H9 (cell line): ENCODE data around the gene PDZD2. TPM values are rescaled to one million over a fixed set of nuclear protein-coding genes. Genes with fewer than 3 reads are reported as not detected.

Experiments
- DNase-seq: peaks from one replicate; pipeline ENCODE4 v3.0.0-alpha.2; 2017
- H2AFZ ChIP-seq: one replicate; pipeline ENCODE4 v1.6.1; 2013; ENCODE audit warnings: mild to moderate bottlenecking, low read length, control low read depth, moderate library complexity
- H2AK5ac ChIP-seq: 2 replicates; pipeline ENCODE4 v1.6.1; 2013; ENCODE audit warnings: low read length, control low read depth, mixed read lengths; ENCODE audit not compliant: insufficient read length
- H2BK120ac ChIP-seq: one replicate; pipeline ENCODE4 v1.6.1; 2013; ENCODE audit warnings: low read depth, mild to moderate bottlenecking, low read length, control low read depth, inconsistent platforms; ENCODE audit not compliant: poor library complexity, severe bottlenecking
- H2BK12ac ChIP-seq: 2 replicates; pipeline ENCODE4 v1.6.1; 2013; ENCODE audit warnings: low read length, control low read depth, mixed read lengths, low read depth; ENCODE audit not compliant: insufficient read length
- H2BK15ac ChIP-seq: 2 replicates; pipeline ENCODE4 v1.6.1; 2013; ENCODE audit warnings: low read depth, low read length, control low read depth
- H2BK20ac ChIP-seq: one replicate; pipeline ENCODE4 v1.6.1; 2013; ENCODE audit warnings: low read depth, mild to moderate bottlenecking, low read length, control low read depth, inconsistent platforms; ENCODE audit not compliant: poor library complexity, severe bottlenecking
- H2BK5ac ChIP-seq: 2 replicates; pipeline ENCODE4 v1.6.1; 2013; ENCODE audit warnings: low read length, control low read depth, mixed read lengths; ENCODE audit not compliant: insufficient read length
- H3K14ac ChIP-seq: 2 replicates; pipeline ENCODE4 v1.6.1; 2013; ENCODE audit warnings: low read length, control low read depth; ENCODE audit not compliant: insufficient read depth
- H3K18ac ChIP-seq: 2 replicates; pipeline ENCODE4 v1.6.1; 2013; ENCODE audit warnings: low read depth, mild to moderate bottlenecking, mixed read lengths, low read length, control low read depth; ENCODE audit not compliant: insufficient read length
- H3K23ac ChIP-seq: 2 replicates; pipeline ENCODE4 v1.6.1; 2013; ENCODE audit warnings: low read length, control low read depth, mixed read lengths, low read depth; ENCODE audit not compliant: insufficient read length
- H3K23me2 ChIP-seq: 2 replicates; pipeline ENCODE4 v1.6.1; 2013; ENCODE audit warnings: low read depth, mild to moderate bottlenecking, mixed read lengths, low read length, control low read depth; ENCODE audit not compliant: insufficient read length, poor library complexity, severe bottlenecking
- H3K27ac ChIP-seq: 2 replicates; pipeline ENCODE4 v1.5.1; 2013; ENCODE audit warnings: low read length, control low read depth, mixed read lengths, low read depth; ENCODE audit not compliant: insufficient read length
- H3K27me3 ChIP-seq: 2 replicates; pipeline ENCODE4 v1.6.1; 2013; ENCODE audit warnings: low read length, control low read depth, inconsistent platforms; ENCODE audit not compliant: insufficient read depth
- H3K4ac ChIP-seq: 2 replicates; pipeline ENCODE4 v1.6.1; 2013; ENCODE audit warnings: low read depth, mild to moderate bottlenecking, control low read depth, inconsistent platforms, low read length, moderate library complexity
- H3K4me1 ChIP-seq: 2 replicates; pipeline ENCODE4 v1.6.1; 2013; ENCODE audit warnings: low read length, control low read depth, inconsistent platforms; ENCODE audit not compliant: insufficient read depth
- H3K4me2 ChIP-seq: 2 replicates; pipeline ENCODE4 v1.6.1; 2013; ENCODE audit warnings: low read length, control low read depth, mixed read lengths; ENCODE audit not compliant: insufficient read length, insufficient read depth
- H3K56ac ChIP-seq: 2 replicates; pipeline ENCODE4 v1.6.1; 2013; ENCODE audit warnings: low read depth, mild to moderate bottlenecking, mixed read lengths, low read length, control low read depth; ENCODE audit not compliant: insufficient read length
- H3K79me1 ChIP-seq: 2 replicates; pipeline ENCODE4 v1.6.1; 2013; ENCODE audit warnings: low read depth, mild to moderate bottlenecking, moderate library complexity, low read length, control low read depth, inconsistent platforms; ENCODE audit not compliant: insufficient read depth, poor library complexity, severe bottlenecking
- H3K79me2 ChIP-seq: 2 replicates; pipeline ENCODE4 v1.6.1; 2013; ENCODE audit warnings: low read length, control low read depth, inconsistent platforms; ENCODE audit not compliant: insufficient read depth
- H3K9ac ChIP-seq: 2 replicates; pipeline ENCODE4 v1.6.1; 2013; ENCODE audit warnings: low read length, control low read depth, mixed read lengths; ENCODE audit not compliant: insufficient read length; ENCODE audit errors: extremely low read depth
- H3K9me3 ChIP-seq: one replicate; pipeline ENCODE4 v1.6.1; 2013; ENCODE audit warnings: low read depth, low read length, inconsistent platforms; ENCODE audit not compliant: control insufficient read depth
- H3T11ph ChIP-seq: one replicate; pipeline ENCODE4 v1.6.1; 2013; ENCODE audit warnings: mild to moderate bottlenecking, low read length, control low read depth, inconsistent platforms
- H4K20me1 ChIP-seq: one replicate; pipeline ENCODE4 v1.6.1; 2013; ENCODE audit not compliant: control insufficient read depth, insufficient read length, insufficient read depth
- H4K5ac ChIP-seq: 2 replicates; pipeline ENCODE4 v1.6.1; 2013; ENCODE audit warnings: low read depth, mild to moderate bottlenecking, mixed read lengths, low read length, control low read depth; ENCODE audit not compliant: insufficient read length
- H4K8ac ChIP-seq: replicated peaks from 2 replicates; pipeline ENCODE4 v1.6.1; 2013; ENCODE audit warnings: low read length, control low read depth, mixed read lengths, low read depth; ENCODE audit not compliant: insufficient read length
- H4K91ac ChIP-seq: 2 replicates; pipeline ENCODE4 v1.6.1; 2013; ENCODE audit warnings: low read depth, mild to moderate bottlenecking, moderate library complexity, mixed read lengths, low read length, control low read depth; ENCODE audit not compliant: insufficient read length
- H3K27ac Mint-ChIP-seq, 3 experiments: 2 replicates in 2 of 3; 3 replicates in 1 of 3; pipeline ENCODE4 v1.8.0; 2020 to 2021; ENCODE audit warnings: mixed read lengths in 3 of 3, mild to moderate bottlenecking in 1 of 3, moderate library complexity in 1 of 3
- H3K27me3 Mint-ChIP-seq: 2 replicates; pipeline ENCODE4 v1.8.0; 2021; ENCODE audit warnings: low read depth, mild to moderate bottlenecking, moderate library complexity, mixed read lengths
- H3K36me3 Mint-ChIP-seq, 3 experiments: 2 replicates in 2 of 3; 3 replicates in 1 of 3; pipeline ENCODE4 v1.8.0; 2020 to 2021; ENCODE audit warnings: low read depth in 3 of 3, mixed read lengths in 3 of 3; ENCODE audit not compliant: insufficient read depth in 1 of 3
- H3K4me1 Mint-ChIP-seq, 2 experiments: 2 replicates each; pipeline ENCODE4 v1.8.0; 2020; ENCODE audit warnings: mixed read lengths in 2 of 2
- H3K4me3 Mint-ChIP-seq, 2 experiments: 2 replicates in 1 of 2; 3 replicates in 1 of 2; pipeline ENCODE4 v1.8.0; 2020 to 2021; ENCODE audit warnings: mild to moderate bottlenecking in 2 of 2, mixed read lengths in 2 of 2, moderate library complexity in 1 of 2
- H3K9me3 Mint-ChIP-seq, 2 experiments: 2 replicates in 1 of 2; 3 replicates in 1 of 2; pipeline ENCODE4 v1.8.0; 2020; ENCODE audit warnings: mild to moderate bottlenecking in 2 of 2, mixed read lengths in 2 of 2, moderate library complexity in 1 of 2
- CTCF ChIP-seq: fragments of 200-600 bp; sonication (generic); conservative IDR thresholded peaks from 3 replicates; pipeline ENCODE4 v1.8.0; 2021; ENCODE audit warnings: antibody characterized with exemption, mild to moderate bottlenecking
- WGBS: extraction: QIAGEN DNeasy Blood & Tissue Kit; methylation state at CpG from one replicate; pipeline ENCODE4 v1.1.7; 2013; ENCODE audit warnings: missing lambda C conversion rate, low lambda C conversion rate, mixed read lengths; ENCODE audit not compliant: insufficient read length; ENCODE audit errors: extremely low coverage; 5-methylcytosine and 5-hydroxymethylcytosine counted together
- total RNA-seq: library from RNA; stranded (reverse); gene quantifications from 2 replicates; pipeline ENCODE4 v1.2.1, GENCODE V29; 2021

Gene PDZD2
- total RNA-seq, 1 experiment from 2014 or later: 9.9 TPM

DNA sequence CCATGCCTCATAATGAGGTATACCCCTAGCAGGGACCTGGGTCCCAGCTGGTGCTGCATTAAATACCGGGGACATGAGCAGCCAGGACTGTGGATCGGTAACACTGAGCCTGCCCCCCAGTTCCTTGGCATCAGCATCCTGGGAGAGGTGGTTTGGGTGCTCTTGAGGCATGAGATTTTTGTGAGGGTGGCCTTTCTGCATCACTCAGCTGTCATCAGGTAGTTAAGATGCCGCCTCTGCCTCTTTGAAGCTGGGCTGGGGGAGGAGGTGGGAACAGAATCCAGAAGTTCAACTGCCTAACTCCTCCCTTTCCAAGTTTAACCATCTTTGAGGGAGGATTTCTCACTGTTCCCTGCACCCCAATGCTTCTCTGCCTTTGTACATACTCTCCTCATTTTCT lies 112.7 kb downstream of the PDZD2 start:
- Histone ChIP-seq H3K14ac (no peak overlapping the region), H3K18ac (no peak overlapping the region), H4K8ac (no peak overlapping the region)

More for the DNA sequence above, 112.7 kb downstream of the PDZD2 start:
- H3K4me1 ChIP-seq: peaks cover 6% of the 10 kb centered on the region
- TF ChIP-seq CTCF: no peak
- H2BK120ac ChIP-seq: no peak overlapping the region
- no peak overlapping the region for H2AK5ac ChIP-seq
- no peaks in the 10 kb centered on the region; the same call in 1 of the 2 replicates for H3K79me2 ChIP-seq
- Mint-ChIP-seq H3K27ac (no peak overlapping the region), H3K4me1 (peaks cover 18 to 44% of the 10 kb centered on the region in 2 experiments), H3K27me3 (peaks cover 76% of the 10 kb centered on the region), H3K36me3 (0 out of 7 replicates have a peak, but pooled peaks cover 0 to 3% (median 0%) of the 10 kb centered on the region in 3 experiments), H3K4me3 (no peak overlapping the region; a peak in 1 of 5 replicates), H3K9me3 (peaks cover 0 to 6% of the 10 kb centered on the region in 2 experiments; a peak in 1 of 5 replicates)
- no peak overlapping the region for H3K23ac ChIP-seq
- no peak overlapping the region for H3K9ac ChIP-seq
- no peak overlapping the region for H2BK12ac ChIP-seq
- no peak overlapping the region for H2AFZ ChIP-seq
- H3K9me3 ChIP-seq: no peaks in the 10 kb centered on the region
- no peak overlapping the region for H4K5ac ChIP-seq
- H2BK20ac ChIP-seq: no peak overlapping the region
- no peak overlapping the region for H3K56ac ChIP-seq
- WGBS: no CpG with 5 or more reads among the region's 3 CpGs
- H3K27me3 ChIP-seq: peaks cover 6% of the 10 kb centered on the region
- no peak for DNase-seq
- H3K79me1 ChIP-seq: no peaks in the 10 kb centered on the region
- no peak overlapping the region for H3T11ph ChIP-seq
- no peak overlapping the region for H3K4me2 ChIP-seq
- H4K20me1 ChIP-seq: no peaks in the 10 kb centered on the region
- H4K91ac ChIP-seq: no peak overlapping the region
- H3K4ac ChIP-seq: no peak overlapping the region
- H2BK5ac ChIP-seq: no peak overlapping the region
- H2BK15ac ChIP-seq: no peak overlapping the region
- H3K23me2 ChIP-seq: no peaks in the 10 kb centered on the region
- H3K27ac ChIP-seq: no peak overlapping the region
